GM12878 (cell line): ENCODE data around the gene BSPRY. TPM values are rescaled to one million over a fixed set of nuclear protein-coding genes. Genes with fewer than 3 reads are reported as not detected.
A peak's percentile ranks its signal among the peaks of the same experiment; 100 is the strongest.

Source experiments
- ATAC-seq: fragments of 200-7000 bp; cut with Tn5 transposase; 3 replicates; pipeline ENCODE4 v1.9.1; 2020; ENCODE audit warnings: mild to moderate bottlenecking, moderate library complexity
- BruUV-seq: library from RNA; stranded (reverse); fragments of 400-500 nt; replicated peaks from 2 replicates; lab custom pipeline; 2021; lab: Mats Ljungman, UMichigan
- CTCF ChIA-PET: fragments of 300-600 bp; sonication (Branson Sonifier 250); formaldehyde crosslinking; extraction: SDS; loops from one replicate; lab custom pipeline; 2021; ENCODE audit warnings: inconsistent platforms; lab: Yijun Ruan, JAX
- POLR2A ChIA-PET: fragments of 350-600 bp; formaldehyde crosslinking; extraction: SDS; loops from one replicate; lab custom pipeline; 2021; ENCODE audit warnings: inconsistent platforms; lab: Charles Lee
- RAD21 ChIA-PET: fragments of 300-600 bp; sonication (Branson Sonifier 250); formaldehyde crosslinking; loops from one replicate; lab custom pipeline; 2023; ENCODE audit warnings: antibody characterized with exemption; ENCODE audit not compliant: unreplicated experiment; lab: Charles Lee
- SMC1A ChIA-PET: fragments of 300-600 bp; sonication (Branson Sonifier 250); formaldehyde crosslinking; loops from one replicate; lab custom pipeline; 2023; ENCODE audit not compliant: unreplicated experiment, uncharacterized antibody; lab: Charles Lee
- DNase-seq: peaks from one replicate; pipeline ENCODE4 v3.0.0-alpha.2; 2011; ENCODE audit warnings: low read depth, low spot score
- FAIRE-seq: peaks from 3 replicates; lab custom pipeline; 2011; peaks lifted over from hg19 to GRCh38; lab: Jason Lieb, UNC
- H2AFZ ChIP-seq: 2 replicates; pipeline ENCODE4 v1.6.0; 2011; ENCODE audit warnings: low read depth, low read length, control low read depth; ENCODE audit not compliant: control insufficient read depth
- H3K27ac ChIP-seq: 2 replicates; pipeline ENCODE4 v1.5.1; 2011; ENCODE audit warnings: control low read depth; ENCODE audit not compliant: control insufficient read depth, insufficient read depth
- H3K27me3 ChIP-seq, 2 experiments: replicated peaks in 1 of 2; 2 replicates each; pipeline versions ENCODE4 v1.6.0 to v1.6.1; 2011; ENCODE audit warnings: low read length in 1 of 2; ENCODE audit not compliant: control insufficient read depth in 2 of 2, insufficient read depth in 2 of 2
- H3K36me3 ChIP-seq, 2 experiments: 2 replicates each; pipeline ENCODE4 v1.5.1; 2011; ENCODE audit warnings: low read length in 1 of 2; ENCODE audit not compliant: control insufficient read depth in 2 of 2, insufficient read depth in 2 of 2
- H3K4me1 ChIP-seq: 2 replicates; pipeline ENCODE4 v1.6.1; 2011; ENCODE audit warnings: mild to moderate bottlenecking, low read length, moderate library complexity, mixed read lengths; ENCODE audit not compliant: control insufficient read depth, insufficient read depth
- H3K4me2 ChIP-seq: 2 replicates; pipeline ENCODE4 v1.6.0; 2011; ENCODE audit warnings: control low read depth; ENCODE audit not compliant: control insufficient read depth, insufficient read depth
- H3K4me3 ChIP-seq: fragments of 200-600 bp; sonication (generic); 2 replicates; pipeline ENCODE4 v1.5.1; 2016
- H3K79me2 ChIP-seq: 2 replicates; pipeline ENCODE4 v1.6.0; 2011; ENCODE audit warnings: low read length; ENCODE audit not compliant: control insufficient read depth, insufficient read depth
- H3K9ac ChIP-seq: 2 replicates; pipeline ENCODE4 v1.8.0; 2011; ENCODE audit warnings: low read length, control low read depth, mixed read lengths; ENCODE audit not compliant: control insufficient read depth, insufficient read depth
- H3K9me3 ChIP-seq: replicated peaks from 3 replicates; pipeline ENCODE4 v1.5.1; 2011; ENCODE audit warnings: mild to moderate bottlenecking, low read length; ENCODE audit not compliant: control insufficient read depth, insufficient read depth
- H4K20me1 ChIP-seq: 2 replicates; pipeline ENCODE4 v1.6.0; 2011; ENCODE audit not compliant: control insufficient read depth, insufficient read depth
- BMI1 ChIP-seq: fragments of 450-650 bp; IDR thresholded peaks from 2 replicates; pipeline ENCODE4 v1.6.1; 2016; ENCODE audit warnings: mild to moderate bottlenecking, moderate library complexity, borderline replicate concordance
- EED ChIP-seq: sonication (generic); IDR thresholded peaks from 2 replicates; pipeline ENCODE4 v1.6.1; 2016; ENCODE audit warnings: antibody characterized with exemption, low read depth
- ESRRA ChIP-seq: IDR thresholded peaks from 2 replicates; pipeline ENCODE4 v1.6.1; 2012; ENCODE audit warnings: mild to moderate bottlenecking, low read length, improper control_type of control experiment
- EZH2 ChIP-seq: IDR thresholded peaks from 2 replicates; pipeline ENCODE4 v1.6.1; 2012; ENCODE audit warnings: low read depth, mild to moderate bottlenecking, control low read depth, inconsistent platforms, low read length, borderline replicate concordance; ENCODE audit not compliant: control insufficient read depth
- FOS ChIP-seq: IDR thresholded peaks from 3 replicates; pipeline ENCODE4 v1.6.1; 2011; ENCODE audit warnings: borderline replicate concordance; ENCODE audit not compliant: insufficient read length; ENCODE audit errors: extremely low read depth
- FOXM1 ChIP-seq: IDR thresholded peaks from 2 replicates; pipeline ENCODE4 v1.6.1; 2012; ENCODE audit warnings: low read depth, mild to moderate bottlenecking, inconsistent platforms, low read length, moderate library complexity
- NRF1 ChIP-seq: conservative IDR thresholded peaks from 2 replicates; pipeline ENCODE4 v1.6.1; 2011; ENCODE audit warnings: mild to moderate bottlenecking, low read depth, low read length, improper control_type of control experiment
- RBBP5 ChIP-seq: fragments of 200-600 bp; sonication (generic); conservative IDR thresholded peaks from 2 replicates; pipeline ENCODE4 v1.6.1; 2016
- RUNX3 ChIP-seq: IDR thresholded peaks from 2 replicates; pipeline ENCODE4 v1.6.1; 2012; ENCODE audit warnings: low read length, inconsistent platforms
- TCF12 ChIP-seq: IDR thresholded peaks from 2 replicates; pipeline ENCODE4 v1.6.1; 2011; ENCODE audit warnings: low read depth, mild to moderate bottlenecking, low read length
- WGBS: methylation state at CpG from one replicate; pipeline ENCODE4 v1.1.6; 2016; ENCODE audit warnings: low lambda C conversion rate; ENCODE audit not compliant: insufficient replicate concordance, insufficient coverage; ENCODE audit errors: missing lambda C conversion rate; 5-methylcytosine and 5-hydroxymethylcytosine counted together
- in situ Hi-C: fragments of 300-500 bp; cut with MboI; formaldehyde crosslinking; loops from 9 replicates; pipeline ENCODE4 v1.14.3; 2018; ENCODE audit warnings: mixed read lengths
- intact Hi-C: fragments of 100-400 bp; cut with micrococcal nuclease; formaldehyde crosslinking; loops from one replicate; pipeline ENCODE4 v1.14.2; 2022; ENCODE audit not compliant: unreplicated experiment
- polyA plus RNA-seq, 11 experiments: library from polyadenylated mRNA; depleted of rRNA in 4 of 11; unstranded in 6 of 11; stranded (reverse) in 5 of 11; fragments of >200 nt; fragmentation: Nextera tagmentation in 4 of 11; fragmentation: Illumina TruSeq in 1 of 11; extraction: Ambion mirVana in 4 of 11; extraction: Trizol in 1 of 11; gene quantifications; 1 replicate in 1 of 11; 2 replicates in 10 of 11; pipeline versions ENCODE4 v1.2.1 to v1.2.3, GENCODE V29; 2011 to 2016; ENCODE audit warnings: inconsistent platforms in 2 of 11, missing spikeins in 2 of 11, low read depth in 1 of 11
- total RNA-seq, 4 experiments: library from RNA; depleted of rRNA in 3 of 4; stranded (reverse); fragments of >200 nt in 3 of 4; fragmentation: Illumina TruSeq in 1 of 4; extraction: Trizol in 1 of 4; gene quantifications; 2 replicates each; pipeline versions ENCODE4 v1.2.1 to v1.2.3, GENCODE V29; 2013 to 2021
- TF ChIP-seq, protein P1 (sequence below): fragments of 450-650 bp; IDR thresholded peaks from 2 replicates; pipeline ENCODE4 v1.6.1; 2017; ENCODE audit warnings: mild to moderate bottlenecking, moderate library complexity

BSPRY gene
- total and polyA plus RNA-seq, 10 of the 15 experiments (the other 5 are each of a cell fraction or from before 2014, with no cell fraction given) = 0.45 to 6.3 (median 4.1) TPM

DNA sequence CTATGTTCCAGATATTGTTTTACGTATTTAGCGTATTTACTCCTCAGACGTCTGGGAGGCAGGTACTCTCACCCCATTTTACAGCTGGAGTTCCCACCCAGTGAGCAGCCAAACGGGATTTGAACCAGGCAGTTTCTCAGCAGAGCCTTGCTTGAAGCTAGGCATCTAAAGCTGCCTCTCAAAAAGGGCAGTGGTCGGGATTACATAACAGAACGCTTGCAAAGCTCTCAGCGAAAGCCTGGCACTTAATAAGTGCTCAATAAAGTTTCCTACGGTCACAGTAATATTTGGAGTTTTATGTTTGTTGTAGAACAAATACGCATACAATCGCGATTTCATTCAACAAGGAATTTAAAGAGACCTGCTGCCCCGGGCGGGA, 286 bp upstream of the BSPRY start:
- FAIRE-seq = no peak
- BruUV-seq = no TSS peak
- intact Hi-C loops = no loop called here
- H4K20me1 ChIP-seq = no peaks in the 10 kb centered on the region
- POLR2A ChIA-PET = interaction anchor here (1.6 kb wide), 1 partner anchor 25 kb away, joined by 3 read pairs; no protein-coding TSS in a partner anchor
- no peaks in the 10 kb centered on the region for H3K9me3 ChIP-seq
- CTCF ChIA-PET = interaction anchor here (0.9 to 2.0 kb wide), 6 partner anchors 29 to 306 kb away, joined by 3 to 5 read pairs (median 4); partner anchors contain the start of gene ALAD
- RAD21 ChIA-PET = interaction anchor here (1.5 kb wide), 2 partner anchors 10 to 52 kb away, joined by 3 to 4 read pairs; partner anchors contain the start of gene ALAD
- TF ChIP-seq EED (no peak), NRF1 (no peak), ESRRA (no peak), FOS (no peak), BMI1 (no peak), EZH2 (no peak), TCF12 (no peak), FOXM1 (no peak), RBBP5 (no peak), RUNX3 (no peak)
- TF ChIP-seq, protein P1, sequence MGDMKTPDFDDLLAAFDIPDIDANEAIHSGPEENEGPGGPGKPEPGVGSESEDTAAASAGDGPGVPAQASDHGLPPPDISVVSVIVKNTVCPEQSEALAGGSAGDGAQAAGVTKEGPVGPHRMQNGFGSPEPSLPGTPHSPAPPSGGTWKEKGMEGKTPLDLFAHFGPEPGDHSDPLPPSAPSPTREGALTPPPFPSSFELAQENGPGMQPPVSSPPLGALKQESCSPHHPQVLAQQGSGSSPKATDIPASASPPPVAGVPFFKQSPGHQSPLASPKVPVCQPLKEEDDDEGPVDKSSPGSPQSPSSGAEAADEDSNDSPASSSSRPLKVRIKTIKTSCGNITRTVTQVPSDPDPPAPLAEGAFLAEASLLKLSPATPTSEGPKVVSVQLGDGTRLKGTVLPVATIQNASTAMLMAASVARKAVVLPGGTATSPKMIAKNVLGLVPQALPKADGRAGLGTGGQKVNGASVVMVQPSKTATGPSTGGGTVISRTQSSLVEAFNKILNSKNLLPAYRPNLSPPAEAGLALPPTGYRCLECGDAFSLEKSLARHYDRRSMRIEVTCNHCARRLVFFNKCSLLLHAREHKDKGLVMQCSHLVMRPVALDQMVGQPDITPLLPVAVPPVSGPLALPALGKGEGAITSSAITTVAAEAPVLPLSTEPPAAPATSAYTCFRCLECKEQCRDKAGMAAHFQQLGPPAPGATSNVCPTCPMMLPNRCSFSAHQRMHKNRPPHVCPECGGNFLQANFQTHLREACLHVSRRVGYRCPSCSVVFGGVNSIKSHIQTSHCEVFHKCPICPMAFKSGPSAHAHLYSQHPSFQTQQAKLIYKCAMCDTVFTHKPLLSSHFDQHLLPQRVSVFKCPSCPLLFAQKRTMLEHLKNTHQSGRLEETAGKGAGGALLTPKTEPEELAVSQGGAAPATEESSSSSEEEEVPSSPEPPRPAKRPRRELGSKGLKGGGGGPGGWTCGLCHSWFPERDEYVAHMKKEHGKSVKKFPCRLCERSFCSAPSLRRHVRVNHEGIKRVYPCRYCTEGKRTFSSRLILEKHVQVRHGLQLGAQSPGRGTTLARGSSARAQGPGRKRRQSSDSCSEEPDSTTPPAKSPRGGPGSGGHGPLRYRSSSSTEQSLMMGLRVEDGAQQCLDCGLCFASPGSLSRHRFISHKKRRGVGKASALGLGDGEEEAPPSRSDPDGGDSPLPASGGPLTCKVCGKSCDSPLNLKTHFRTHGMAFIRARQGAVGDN = no peak
- in situ Hi-C loops = no loop called here
- no peak overlapping the region for H3K9ac ChIP-seq
- H3K79me2 ChIP-seq = no peaks in the 10 kb centered on the region
- H3K4me3 ChIP-seq = peak overlapping the region; percentile 66; the same call in 1 of the 2 replicates
- peak overlapping the region; percentile 97; the same call in 1 of the 2 replicates for H3K4me2 ChIP-seq
- no peaks in the 10 kb centered on the region; a peak in 2 of 4 replicates for H3K27me3 ChIP-seq
- WGBS = 34% methylated on average over 13 of the region's 13 CpGs
- no peak for ATAC-seq
- SMC1A ChIA-PET = interaction anchor here (0.8 to 1.5 kb wide), 2 partner anchors 12 to 39 kb away, joined by 3 to 4 read pairs; no protein-coding TSS in a partner anchor
- H2AFZ ChIP-seq = no peak overlapping the region; the same call in 1 of the 2 replicates
- H3K27ac ChIP-seq = no peak overlapping the region
- no peak for DNase-seq
- H3K4me1 ChIP-seq = peaks cover 19% of the 10 kb centered on the region
- no peaks in the 10 kb centered on the region for H3K36me3 ChIP-seq
